ENCODE measurements around the gene RNF123. TPM values are rescaled to one million over a fixed set of nuclear protein-coding genes. Genes with fewer than 3 reads are reported as not detected.

RNF123 gene
- total and polyA plus RNA-seq, 2 experiments from 2014 or later: 27.7 to 39.1 TPM

DNA sequence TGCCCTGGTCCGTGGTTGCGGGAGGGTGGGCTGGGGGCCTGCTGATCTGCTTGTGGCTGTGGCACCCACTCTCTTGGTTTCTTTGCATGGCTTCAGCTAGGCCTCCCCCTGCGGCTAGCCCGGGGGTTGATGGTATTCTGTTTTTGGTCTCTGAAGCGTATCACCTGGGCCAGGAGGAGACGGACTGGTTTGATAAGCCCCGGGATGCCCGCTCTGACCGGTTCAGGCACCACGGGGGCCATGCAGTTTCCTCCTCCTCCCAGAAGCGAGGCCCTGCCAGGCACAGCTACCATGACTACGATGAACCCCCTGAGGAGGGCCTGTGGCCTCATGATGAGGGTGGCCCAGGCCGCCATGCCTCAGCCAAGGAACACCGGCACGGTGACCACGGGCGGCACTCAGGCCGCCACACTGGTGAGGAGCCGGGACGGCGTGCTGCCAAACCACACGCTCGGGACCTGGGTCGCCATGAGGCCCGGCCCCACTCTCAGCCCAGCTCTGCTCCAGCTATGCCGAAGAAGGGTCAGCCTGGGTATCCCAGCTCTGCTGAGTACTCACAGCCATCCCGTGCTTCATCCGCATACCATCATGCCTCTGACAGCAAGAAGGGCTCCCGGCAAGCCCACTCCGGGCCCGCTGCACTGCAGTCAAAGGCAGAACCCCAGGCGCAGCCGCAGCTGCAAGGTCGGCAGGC is 26.5 kb upstream of the RNF123 start:
- Histone ChIP-seq H3K79me2 (no peaks in the 10 kb centered on the region), H3K4me1 (ENCODE audit: insufficient read depth) (peaks cover 15% of the 10 kb centered on the region), H3K9me3 (ENCODE audit: low read depth) (no peaks in the 10 kb centered on the region), H3K9me2 (replicated peaks; ENCODE audit: insufficient read depth) (no peaks in the 10 kb centered on the region), H3K4me3 (no peak overlapping the region), H3K4me2 (no peak overlapping the region), H4K20me1 (ENCODE audit: insufficient read depth, poor library complexity, severe bottlenecking) (no peaks in the 10 kb centered on the region), H2AFZ (no peak overlapping the region), H3K27ac (no peak overlapping the region), H3K36me3 (replicated peaks; ENCODE audit: insufficient read depth, low read depth) (no peaks in the 10 kb centered on the region), H3K27me3 (no peaks in the 10 kb centered on the region)
- WGBS (ENCODE audit: low lambda C conversion rate, missing lambda C conversion rate): 94% methylated on average over 34 of the region's 34 CpGs
- no peak for TF ChIP-seq EZH2phosphoT487 (IDR thresholded peaks at IDR 0.05; ENCODE audit: low read depth, severe bottlenecking, unreplicated experiment)
- TF ChIP-seq EZH2 (IDR thresholded peaks at IDR 0.05; ENCODE audit: borderline replicate concordance): no peak
- TF ChIP-seq, protein P1, sequence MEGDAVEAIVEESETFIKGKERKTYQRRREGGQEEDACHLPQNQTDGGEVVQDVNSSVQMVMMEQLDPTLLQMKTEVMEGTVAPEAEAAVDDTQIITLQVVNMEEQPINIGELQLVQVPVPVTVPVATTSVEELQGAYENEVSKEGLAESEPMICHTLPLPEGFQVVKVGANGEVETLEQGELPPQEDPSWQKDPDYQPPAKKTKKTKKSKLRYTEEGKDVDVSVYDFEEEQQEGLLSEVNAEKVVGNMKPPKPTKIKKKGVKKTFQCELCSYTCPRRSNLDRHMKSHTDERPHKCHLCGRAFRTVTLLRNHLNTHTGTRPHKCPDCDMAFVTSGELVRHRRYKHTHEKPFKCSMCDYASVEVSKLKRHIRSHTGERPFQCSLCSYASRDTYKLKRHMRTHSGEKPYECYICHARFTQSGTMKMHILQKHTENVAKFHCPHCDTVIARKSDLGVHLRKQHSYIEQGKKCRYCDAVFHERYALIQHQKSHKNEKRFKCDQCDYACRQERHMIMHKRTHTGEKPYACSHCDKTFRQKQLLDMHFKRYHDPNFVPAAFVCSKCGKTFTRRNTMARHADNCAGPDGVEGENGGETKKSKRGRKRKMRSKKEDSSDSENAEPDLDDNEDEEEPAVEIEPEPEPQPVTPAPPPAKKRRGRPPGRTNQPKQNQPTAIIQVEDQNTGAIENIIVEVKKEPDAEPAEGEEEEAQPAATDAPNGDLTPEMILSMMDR (IDR thresholded peaks at IDR 0.05; ENCODE audit: poor library complexity): no peak
- no peak for DNase-seq (ENCODE audit: low spot score)

DNA sequence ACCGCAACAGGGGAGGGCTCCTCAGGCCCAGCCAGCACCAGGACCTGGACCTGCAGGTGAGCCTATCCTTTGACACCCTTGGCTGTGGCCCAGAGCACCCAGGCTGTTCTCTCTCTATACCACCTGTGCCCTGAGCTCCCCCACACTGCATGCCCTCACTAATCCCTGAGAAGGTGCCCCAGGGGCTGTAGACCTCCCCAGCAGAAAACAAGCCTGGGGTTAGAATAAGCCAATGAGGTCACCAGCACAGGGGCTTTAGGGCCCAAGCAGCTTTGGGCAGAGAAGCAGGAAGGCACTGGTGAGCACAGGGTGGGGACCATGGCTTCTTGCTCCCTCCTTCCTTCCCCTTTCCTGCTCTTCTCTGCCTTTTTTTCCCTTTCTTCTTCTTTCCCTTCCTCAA is 25.5 kb upstream of the RNF123 start:
- Histone ChIP-seq H3K27me3 (no peaks in the 10 kb centered on the region), H3K27ac (no peak overlapping the region), H3K9me2 (replicated peaks; ENCODE audit: insufficient read depth) (no peaks in the 10 kb centered on the region), H3K4me3 (no peak overlapping the region), H2AFZ (no peak overlapping the region), H3K4me1 (ENCODE audit: insufficient read depth) (peaks cover 22% of the 10 kb centered on the region), H3K4me2 (no peak overlapping the region), H3K79me2 (no peaks in the 10 kb centered on the region), H3K9me3 (ENCODE audit: low read depth) (no peaks in the 10 kb centered on the region), H3K36me3 (replicated peaks; ENCODE audit: insufficient read depth, low read depth) (no peaks in the 10 kb centered on the region), H4K20me1 (ENCODE audit: insufficient read depth, poor library complexity, severe bottlenecking) (no peaks in the 10 kb centered on the region)
- 95% methylated on average over 1 of the region's 1 CpG for WGBS (ENCODE audit: low lambda C conversion rate, missing lambda C conversion rate)
- DNase-seq (ENCODE audit: low spot score): no peak
- TF ChIP-seq, protein P1 (IDR thresholded peaks at IDR 0.05; ENCODE audit: poor library complexity): no peak
- TF ChIP-seq EZH2phosphoT487 (IDR thresholded peaks at IDR 0.05; ENCODE audit: low read depth, severe bottlenecking, unreplicated experiment) (no peak), EZH2 (IDR thresholded peaks at IDR 0.05; ENCODE audit: borderline replicate concordance) (no peak)

DNA sequence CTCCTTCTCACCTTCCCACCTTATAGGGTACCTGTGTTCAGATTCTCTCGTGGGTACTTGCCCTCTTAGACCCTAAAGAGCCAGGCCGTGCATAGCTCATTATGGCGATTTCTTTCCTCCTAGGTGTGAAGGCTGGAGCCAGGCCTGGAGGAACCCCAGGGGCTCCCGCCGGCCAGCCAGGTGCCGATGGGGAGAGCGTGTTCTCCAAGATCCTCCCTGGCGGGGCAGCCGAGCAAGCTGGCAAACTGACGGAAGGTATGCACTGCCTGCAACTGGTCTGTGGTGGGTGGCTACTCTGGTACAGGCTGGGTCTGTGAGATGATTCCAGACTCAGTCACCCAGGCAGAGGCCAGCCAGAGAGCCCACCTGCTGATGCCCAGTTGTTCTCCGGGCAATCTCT is 25.1 kb upstream of the RNF123 start:
- H3K4me3 ChIP-seq: no peak overlapping the region
- no peak overlapping the region for H2AFZ ChIP-seq
- H4K20me1 ChIP-seq (ENCODE audit: insufficient read depth, poor library complexity, severe bottlenecking): no peaks in the 10 kb centered on the region
- no peaks in the 10 kb centered on the region for H3K9me3 ChIP-seq (ENCODE audit: low read depth)
- H3K4me2 ChIP-seq: no peak overlapping the region
- H3K4me1 ChIP-seq (ENCODE audit: insufficient read depth): peaks cover 27% of the 10 kb centered on the region
- H3K27me3 ChIP-seq: no peaks in the 10 kb centered on the region
- H3K79me2 ChIP-seq: no peaks in the 10 kb centered on the region
- TF ChIP-seq, protein P1 (IDR thresholded peaks at IDR 0.05; ENCODE audit: poor library complexity): no peak
- no peak for TF ChIP-seq EZH2 (IDR thresholded peaks at IDR 0.05; ENCODE audit: borderline replicate concordance)
- no peak for TF ChIP-seq EZH2phosphoT487 (IDR thresholded peaks at IDR 0.05; ENCODE audit: low read depth, severe bottlenecking, unreplicated experiment)
- WGBS (ENCODE audit: low lambda C conversion rate, missing lambda C conversion rate): 94% methylated on average over 11 of the region's 11 CpGs
- H3K27ac ChIP-seq: no peak overlapping the region
- H3K36me3 ChIP-seq (replicated peaks; ENCODE audit: insufficient read depth, low read depth): no peaks in the 10 kb centered on the region
- DNase-seq (ENCODE audit: low spot score): no peak
- no peaks in the 10 kb centered on the region for H3K9me2 ChIP-seq (replicated peaks; ENCODE audit: insufficient read depth)
